Smooth muscle cell of the brain vasculature (primary cell): ENCODE measurements around the gene CEP250.
A peak's percentile ranks its signal among the peaks of the same experiment; 100 is the strongest.
"Not testable (repeated sequence)": the region's sequence is repeated elsewhere in the genome, so short reads cannot be mapped to it uniquely, and the experiment has no call there.

Experiments
- DNase-seq: peaks from one replicate; pipeline ENCODE4 v3.0.0-alpha.2; 2012; ENCODE audit warnings: low read depth, low spot score

Gene CEP250

GRCh38 chr20:35525639-35526038 is 70.2 kb downstream of the CEP250 start:
- DNase-seq: no peak

- no peak for DNase-seq
Measured at GRCh38 chr20:35527122-35527769, 71.8 kb downstream of the CEP250 start.

GRCh38 chr20:35529552-35529951 is 74.2 kb downstream of the CEP250 start, which contains the start of gene C20orf173:
C20orf173 (minus strand) TSS chr20:35529652; CDS start chr20:35529373, 279 bp downstream.
- DNase-seq: no peak

GRCh38 chr20:35539756-35540212 is 84.4 kb downstream of the CEP250 start:
- DNase-seq: no peak

- DNase-seq: no peak
Measured at GRCh38 chr20:35541118-35541782, 85.9 kb downstream of the CEP250 start.

GRCh38 chr20:35541783-35542662 is 86.6 kb downstream of the CEP250 start, which contains the start of gene ERGIC3:
ERGIC3 (plus strand) TSS chr20:35542078; CDS start chr20:35542098, 20 bp downstream.
- peak; percentile 89 for DNase-seq

GRCh38 chr20:35542990-35543389 is 87.6 kb downstream of the CEP250 start:
- DNase-seq: no peak

GRCh38 chr20:35544436-35544835 is 89.0 kb downstream of the CEP250 start:
- no peak for DNase-seq

- peak; percentile 50 for DNase-seq
Measured at GRCh38 chr20:35544941-35545340, 89.5 kb downstream of the CEP250 start.

GRCh38 chr20:35546127-35546526 is 90.7 kb downstream of the CEP250 start:
- DNase-seq: no peak

- no peak for DNase-seq
Measured at GRCh38 chr20:35547329-35547728, 91.9 kb downstream of the CEP250 start.

- no peak for DNase-seq
Measured at GRCh38 chr20:35551503-35551902, 96.1 kb downstream of the CEP250 start.

GRCh38 chr20:35552914-35553313 is 97.5 kb downstream of the CEP250 start:
- DNase-seq: no peak

GRCh38 chr20:35555461-35555860 is 100.1 kb downstream of the CEP250 start:
- not testable (repeated sequence) for DNase-seq

- DNase-seq: no peak
Measured at GRCh38 chr20:35555951-35556645, 100.7 kb downstream of the CEP250 start.

GRCh38 chr20:35556871-35557270 is 101.5 kb downstream of the CEP250 start:
- DNase-seq: no peak

GRCh38 chr20:35558451-35558850 is 103.1 kb downstream of the CEP250 start:
- DNase-seq: no peak

- DNase-seq: no peak
Measured at GRCh38 chr20:35559042-35559693, 103.8 kb downstream of the CEP250 start.

- no peak for DNase-seq
Measured at GRCh38 chr20:35560105-35560511, 104.7 kb downstream of the CEP250 start.

GRCh38 chr20:35560541-35560940 is 105.1 kb downstream of the CEP250 start:
- no peak for DNase-seq

- DNase-seq: no peak
Measured at GRCh38 chr20:35561268-35561667, 105.9 kb downstream of the CEP250 start.
